ENCODE measurements around the gene CALHM5.

DNA sequence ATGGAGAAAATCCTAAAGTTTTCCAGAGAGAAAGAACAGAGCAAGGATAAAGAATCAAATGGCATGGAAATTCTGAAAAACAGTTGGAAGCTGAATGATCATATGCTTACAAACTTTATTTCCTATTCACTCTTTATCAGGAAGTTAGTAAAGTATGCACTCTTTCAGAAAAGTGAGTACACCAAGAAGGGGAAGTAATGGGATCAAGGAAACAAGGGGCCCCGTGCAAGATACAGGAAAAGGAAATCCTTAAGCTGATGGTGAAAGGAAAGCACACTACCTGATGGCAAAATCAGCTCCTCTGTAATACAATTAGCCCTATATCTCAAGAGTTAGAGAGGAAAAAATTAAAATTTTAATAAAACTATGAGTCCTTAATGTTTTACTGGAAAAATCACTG, 36.3 kb upstream of the CALHM5 start:
- TF ChIP-seq POLR2AphosphoS5 (IDR thresholded peaks at IDR 0.05; ENCODE audit: low read depth, low read length): no peak
- TF ChIP-seq, protein P1, sequence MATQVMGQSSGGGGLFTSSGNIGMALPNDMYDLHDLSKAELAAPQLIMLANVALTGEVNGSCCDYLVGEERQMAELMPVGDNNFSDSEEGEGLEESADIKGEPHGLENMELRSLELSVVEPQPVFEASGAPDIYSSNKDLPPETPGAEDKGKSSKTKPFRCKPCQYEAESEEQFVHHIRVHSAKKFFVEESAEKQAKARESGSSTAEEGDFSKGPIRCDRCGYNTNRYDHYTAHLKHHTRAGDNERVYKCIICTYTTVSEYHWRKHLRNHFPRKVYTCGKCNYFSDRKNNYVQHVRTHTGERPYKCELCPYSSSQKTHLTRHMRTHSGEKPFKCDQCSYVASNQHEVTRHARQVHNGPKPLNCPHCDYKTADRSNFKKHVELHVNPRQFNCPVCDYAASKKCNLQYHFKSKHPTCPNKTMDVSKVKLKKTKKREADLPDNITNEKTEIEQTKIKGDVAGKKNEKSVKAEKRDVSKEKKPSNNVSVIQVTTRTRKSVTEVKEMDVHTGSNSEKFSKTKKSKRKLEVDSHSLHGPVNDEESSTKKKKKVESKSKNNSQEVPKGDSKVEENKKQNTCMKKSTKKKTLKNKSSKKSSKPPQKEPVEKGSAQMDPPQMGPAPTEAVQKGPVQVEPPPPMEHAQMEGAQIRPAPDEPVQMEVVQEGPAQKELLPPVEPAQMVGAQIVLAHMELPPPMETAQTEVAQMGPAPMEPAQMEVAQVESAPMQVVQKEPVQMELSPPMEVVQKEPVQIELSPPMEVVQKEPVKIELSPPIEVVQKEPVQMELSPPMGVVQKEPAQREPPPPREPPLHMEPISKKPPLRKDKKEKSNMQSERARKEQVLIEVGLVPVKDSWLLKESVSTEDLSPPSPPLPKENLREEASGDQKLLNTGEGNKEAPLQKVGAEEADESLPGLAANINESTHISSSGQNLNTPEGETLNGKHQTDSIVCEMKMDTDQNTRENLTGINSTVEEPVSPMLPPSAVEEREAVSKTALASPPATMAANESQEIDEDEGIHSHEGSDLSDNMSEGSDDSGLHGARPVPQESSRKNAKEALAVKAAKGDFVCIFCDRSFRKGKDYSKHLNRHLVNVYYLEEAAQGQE (IDR thresholded peaks at IDR 0.05; ENCODE audit: insufficient read depth in 1 of 2, low read depth in 2 of 2, low read length in 2 of 2): no peak
- TF ChIP-seq SIN3A (IDR thresholded peaks at IDR 0.05; ENCODE audit: borderline replicate concordance, insufficient read depth, low read length): no peak
- TF ChIP-seq FOXP2 (optimal IDR thresholded peaks at IDR 0.05; ENCODE audit: borderline replicate concordance, extremely low read depth, extremely low read length, insufficient read depth): no peak
- TF ChIP-seq TAF1 (IDR thresholded peaks at IDR 0.05; ENCODE audit: borderline replicate concordance, insufficient read depth, low read length): no peak

Data from PFSK-1 (cell line).